Muscle of back (tissue), 11 donors: Measurements from ENCODE around the gene HPCAL1. TPM values are rescaled to one million over a fixed set of nuclear protein-coding genes. Genes with fewer than 3 reads are reported as not detected.
"Not testable (repeated sequence)": the region's sequence is repeated elsewhere in the genome, so short reads cannot be mapped to it uniquely, and the experiment has no call there.

ENCODE experiments used
- DNase-seq, 3 donors: peaks; one replicate each; pipeline versions ENCODE4 v3.0.0 to v3.0.0-alpha.2; 2013
- polyA plus RNA-seq, 10 donors: library from polyadenylated mRNA; unstranded; fragments of 120-200 nt; gene quantifications; one replicate each; pipeline ENCODE4 v1.2.1, GENCODE V29; 2013; ENCODE audit not compliant: insufficient read length in 10 of 10

The HPCAL1 gene
- polyA plus RNA-seq, 10 donors = 19.9 to 39.4 (median 34.4) TPM

DNA sequence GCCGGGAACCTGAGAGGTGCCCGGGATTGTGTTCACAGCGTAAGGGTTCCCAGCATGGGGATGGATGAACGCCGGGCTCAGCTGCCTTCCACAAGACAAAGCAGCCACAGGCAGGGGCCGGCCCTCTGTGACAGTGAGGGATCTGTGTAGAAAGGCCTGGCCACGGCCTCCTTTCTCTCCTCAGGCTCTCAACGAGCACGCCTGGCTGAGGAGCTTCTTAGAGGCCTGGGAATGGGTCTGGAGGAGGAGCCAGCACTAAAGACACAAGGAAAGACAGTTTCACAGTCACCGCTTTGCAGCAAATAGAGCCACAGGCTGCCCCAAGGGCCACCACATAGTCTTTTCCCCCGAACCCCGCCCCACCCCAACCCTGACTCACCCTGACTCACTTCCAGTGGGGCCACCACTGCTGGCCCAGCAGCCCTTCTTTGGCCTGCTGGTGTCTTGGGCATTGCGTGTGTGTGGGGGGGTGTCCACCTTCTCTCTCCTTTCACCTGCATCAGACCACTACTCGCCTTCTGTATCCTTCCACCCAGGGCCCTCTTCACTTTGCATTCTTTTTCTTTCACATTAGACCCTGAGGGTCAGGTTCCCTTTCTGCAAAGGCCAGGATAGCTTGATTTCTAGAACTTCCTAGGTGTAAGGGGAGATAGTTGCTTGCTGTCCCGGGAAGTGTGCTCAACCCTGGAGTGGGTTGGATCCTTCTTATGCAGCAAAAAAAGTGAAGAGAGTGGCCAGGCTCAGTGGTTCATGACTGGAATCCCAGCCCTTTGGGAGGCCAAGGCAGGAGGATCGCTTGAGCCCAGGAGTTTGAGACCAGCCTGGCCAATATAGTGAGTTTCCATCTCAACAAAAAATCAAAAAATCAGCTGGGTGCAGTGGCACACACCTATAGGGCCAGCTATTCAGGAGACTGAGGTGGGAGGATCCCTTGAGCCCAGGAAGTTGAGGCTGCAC is 19.3 kb upstream of the HPCAL1 start:
- peak in 1 of 3 donors; percentile 53 for DNase-seq

GRCh38 chr2:10284108-10284870 is 18.4 kb upstream of the HPCAL1 start:
- no peak for DNase-seq

DNA sequence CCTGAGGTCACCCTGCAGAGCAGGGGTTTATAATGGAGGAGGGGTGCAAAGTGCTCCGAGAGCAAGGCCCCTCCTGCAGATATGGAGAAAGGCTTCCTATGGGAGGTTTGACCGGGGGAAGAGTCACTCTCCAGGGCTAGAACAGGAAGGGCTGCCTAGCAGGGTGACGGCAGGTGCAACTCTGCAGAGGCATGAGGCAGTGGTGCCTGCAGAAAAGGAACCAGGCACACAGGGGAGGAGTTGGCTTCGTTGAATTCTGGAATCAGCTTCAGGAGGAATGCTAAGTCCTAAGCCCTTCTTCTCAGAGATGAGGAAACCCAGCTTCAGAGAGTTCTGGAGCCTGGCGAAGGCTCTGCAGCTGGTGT is 17.5 kb upstream of the HPCAL1 start:
- no peak for DNase-seq

GRCh38 chr2:10285556-10286198 is 17.0 kb upstream of the HPCAL1 start:
- peak; percentile 50 to 78 (median 56) for DNase-seq

GRCh38 chr2:10286216-10287037 is 16.3 kb upstream of the HPCAL1 start:
- DNase-seq = no peak

GRCh38 chr2:10287761-10288160 is 14.9 kb upstream of the HPCAL1 start:
- no peak for DNase-seq

GRCh38 chr2:10288606-10289005 is 14.1 kb upstream of the HPCAL1 start:
- no peak for DNase-seq

DNA sequence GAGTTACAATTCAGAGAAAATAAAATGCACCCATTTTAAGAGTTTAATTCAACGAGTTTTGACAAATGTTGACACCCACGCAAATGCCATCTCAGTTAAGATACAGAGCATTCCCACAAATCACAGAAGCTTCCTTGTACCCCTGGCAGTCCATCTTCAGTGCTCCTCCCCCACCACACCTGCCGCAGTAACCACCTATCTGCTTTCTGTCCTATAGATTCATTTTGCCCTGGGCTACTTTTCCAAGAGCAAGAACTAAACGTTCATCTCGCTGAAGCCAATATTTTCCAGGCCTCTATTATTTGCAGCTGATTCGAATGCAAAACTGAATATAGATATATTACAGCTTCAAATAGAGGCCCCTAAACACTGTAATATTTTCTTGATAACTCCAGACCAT is 13.4 kb upstream of the HPCAL1 start:
- no peak for DNase-seq

GRCh38 chr2:10289891-10290290 is 12.8 kb upstream of the HPCAL1 start:
- no peak for DNase-seq

DNA sequence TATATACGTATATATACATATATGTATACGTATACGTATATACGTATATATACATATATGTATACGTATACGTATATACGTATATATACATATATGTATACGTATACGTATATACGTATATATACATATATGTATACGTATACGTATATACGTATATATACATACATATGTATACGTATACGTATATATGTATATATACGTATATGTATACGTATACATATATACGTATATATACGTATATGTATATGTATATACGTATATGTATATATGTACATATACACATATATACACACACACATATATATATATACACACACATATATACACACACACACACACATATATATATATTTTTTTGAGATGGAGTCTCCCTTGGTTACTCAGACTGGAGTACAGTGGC is 11.3 kb upstream of the HPCAL1 start:
- not testable (repeated sequence) for DNase-seq

DNA sequence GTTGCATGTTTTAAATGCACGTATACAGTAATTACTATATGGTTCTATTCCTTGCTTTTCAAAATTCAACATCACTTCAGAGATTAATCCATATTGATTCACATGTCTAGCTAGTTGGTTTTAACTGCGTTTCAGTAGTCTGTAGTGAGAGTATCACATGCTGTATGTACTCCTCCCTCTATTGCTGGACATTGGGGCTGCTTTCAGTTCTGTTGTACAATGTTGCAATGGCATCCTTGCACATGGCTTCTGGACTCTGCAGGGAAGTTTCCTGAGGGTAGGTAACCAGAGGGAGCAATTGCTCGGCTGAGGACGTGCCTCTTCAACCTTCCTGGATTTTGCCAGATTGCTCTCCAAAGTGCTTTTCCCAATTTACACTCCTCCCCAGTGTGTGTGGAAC is 10.7 kb upstream of the HPCAL1 start:
- DNase-seq = no peak

GRCh38 chr2:10293603-10294002 is 9.1 kb upstream of the HPCAL1 start:
- DNase-seq = no peak

DNA sequence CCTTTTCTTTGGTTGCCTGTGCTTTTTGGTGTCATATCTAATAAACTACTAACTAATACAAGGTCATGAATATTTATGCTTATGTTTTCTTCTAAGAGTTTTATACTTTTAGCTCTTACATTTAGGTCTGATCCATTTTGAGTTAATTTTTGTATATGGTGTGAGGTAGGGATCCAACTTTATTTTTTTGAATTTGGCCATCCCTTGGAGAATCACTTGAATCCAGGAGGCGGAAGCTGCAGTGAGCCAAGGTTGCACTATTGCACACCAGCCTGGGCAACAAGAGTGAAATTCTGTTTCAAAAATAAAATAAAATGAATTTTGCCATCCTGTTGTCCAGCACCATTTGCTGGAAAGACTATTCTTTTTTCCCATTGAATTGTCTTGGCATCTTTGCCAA is 8.6 kb upstream of the HPCAL1 start:
- no peak for DNase-seq

GRCh38 chr2:10295649-10296048 is 7.1 kb upstream of the HPCAL1 start:
- not testable (repeated sequence) for DNase-seq

DNA sequence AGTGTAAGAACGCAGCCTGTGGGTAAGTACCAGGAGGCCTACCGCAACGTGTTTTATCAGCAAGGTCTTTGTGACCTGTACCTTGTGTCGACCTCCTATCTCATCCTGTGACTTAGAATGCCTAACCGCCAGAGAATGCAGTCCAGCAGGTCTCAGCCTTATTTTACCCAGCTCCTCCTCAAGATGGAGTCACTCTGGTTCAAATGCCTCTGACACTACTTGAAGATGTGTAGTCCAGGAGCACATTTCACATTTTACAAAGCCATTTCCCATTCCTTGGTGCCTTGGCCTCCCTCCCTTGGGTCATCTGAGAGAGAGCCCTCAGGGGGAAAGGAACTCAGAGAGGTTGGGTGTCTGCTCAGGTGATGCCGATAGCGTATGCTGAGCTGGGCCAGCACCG is 6.6 kb upstream of the HPCAL1 start:
- no peak for DNase-seq

DNA sequence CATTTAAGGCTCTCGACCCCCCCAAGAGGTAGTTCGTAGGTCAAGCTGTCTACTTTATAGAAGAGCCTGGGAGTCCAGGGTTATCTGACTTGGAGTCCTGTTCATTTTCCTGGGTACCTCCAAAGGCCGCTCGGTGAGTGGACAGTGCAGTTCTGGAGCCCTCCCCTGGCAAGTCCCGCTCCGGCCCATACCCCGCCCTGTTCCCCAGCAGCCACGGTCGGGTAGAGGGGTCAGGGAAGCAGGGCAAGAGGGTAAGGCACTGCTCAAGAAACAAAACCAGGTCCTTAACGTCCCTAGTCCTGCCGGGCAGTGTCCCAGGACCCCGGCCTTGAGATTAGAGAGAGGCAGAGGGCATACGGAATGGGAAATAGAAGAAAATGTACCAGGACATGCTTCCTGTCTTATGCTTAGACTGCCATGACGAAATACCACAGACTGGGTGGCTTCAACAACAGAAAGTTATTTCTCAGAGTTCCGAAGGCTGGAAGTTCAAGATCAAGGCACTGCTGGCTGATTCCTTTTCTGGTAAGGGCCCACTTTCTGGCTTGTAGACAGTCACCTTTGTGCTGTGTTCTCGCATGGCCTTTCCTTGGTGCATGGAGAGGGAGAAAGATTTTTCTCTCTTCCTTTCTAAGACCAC is 5.4 kb upstream of the HPCAL1 start:
- no peak for DNase-seq

- DNase-seq = peak in 2 of 3 donors; percentile 42 to 67
Measured at GRCh38 chr2:10297959-10298531, 4.7 kb upstream of the HPCAL1 start.

DNA sequence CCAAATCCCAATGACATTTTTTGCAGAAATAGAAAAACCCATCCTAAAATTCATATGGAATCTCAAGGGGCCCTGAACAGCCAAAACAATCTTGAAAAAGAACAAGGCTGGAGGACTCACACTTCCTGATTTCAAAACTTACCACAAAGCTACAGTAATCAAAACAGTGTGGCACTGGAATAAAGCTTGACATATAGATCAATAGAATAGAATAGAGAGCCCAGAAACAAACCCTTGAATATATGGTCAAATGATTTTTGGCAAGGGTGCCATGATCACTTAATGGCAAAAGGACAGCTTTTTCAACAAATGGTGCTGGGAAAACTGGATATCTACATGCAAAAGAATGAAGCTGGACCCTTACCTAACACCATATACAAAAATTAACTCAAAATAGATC is 3.9 kb upstream of the HPCAL1 start:
- not testable (repeated sequence) for DNase-seq

- DNase-seq = no peak
Measured at GRCh38 chr2:10300328-10300920, 2.3 kb upstream of the HPCAL1 start.
